ENCODE results near the gene RNF212.
A peak's percentile ranks its signal among the peaks of the same experiment; 100 is the strongest.
"Not testable (repeated sequence)": the region's sequence is repeated elsewhere in the genome, so short reads cannot be mapped to it uniquely, and the experiment has no call there.

RNF212 gene

DNA sequence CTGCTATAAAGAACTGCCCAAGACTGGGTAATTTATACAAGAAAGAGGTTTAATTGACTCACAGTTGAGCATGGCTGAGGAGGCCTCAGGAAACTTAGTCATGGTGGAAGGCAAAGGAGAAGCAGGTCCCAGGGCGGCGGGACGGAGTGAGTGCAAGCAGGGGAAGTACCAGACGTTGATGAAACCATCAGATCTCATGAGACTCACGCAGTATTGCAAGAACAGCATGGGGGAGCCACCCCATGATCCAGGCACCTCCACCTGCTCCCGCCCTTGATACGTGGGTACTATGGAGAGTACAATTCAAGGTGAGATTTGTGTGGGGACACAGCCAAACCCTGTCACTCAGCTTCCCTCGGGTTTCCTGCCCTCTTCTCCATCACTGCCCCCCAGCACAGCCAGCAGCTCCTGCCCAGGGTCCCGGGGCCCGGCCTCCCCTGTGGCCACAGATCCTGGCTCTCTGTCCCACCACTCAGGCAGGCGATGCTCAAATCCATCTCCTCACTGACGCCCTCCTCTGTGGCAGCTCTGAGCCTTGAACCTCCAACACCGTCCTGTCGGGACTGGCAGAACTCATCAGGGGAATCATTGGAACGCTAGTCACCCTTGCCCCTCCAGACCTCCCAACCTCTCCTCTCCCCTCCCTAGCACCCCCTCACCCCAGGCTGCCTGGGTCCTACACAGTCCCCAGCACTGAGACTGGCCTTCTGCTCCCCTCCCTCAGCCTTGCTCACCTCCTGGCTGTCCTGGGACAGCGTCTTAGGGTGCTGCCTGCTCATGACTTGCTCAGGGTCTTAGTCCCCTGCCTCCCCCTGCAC, 64.4 kb downstream of the RNF212 start:
- DNase-seq (ENCODE audit: low spot score) = no peak

DNA sequence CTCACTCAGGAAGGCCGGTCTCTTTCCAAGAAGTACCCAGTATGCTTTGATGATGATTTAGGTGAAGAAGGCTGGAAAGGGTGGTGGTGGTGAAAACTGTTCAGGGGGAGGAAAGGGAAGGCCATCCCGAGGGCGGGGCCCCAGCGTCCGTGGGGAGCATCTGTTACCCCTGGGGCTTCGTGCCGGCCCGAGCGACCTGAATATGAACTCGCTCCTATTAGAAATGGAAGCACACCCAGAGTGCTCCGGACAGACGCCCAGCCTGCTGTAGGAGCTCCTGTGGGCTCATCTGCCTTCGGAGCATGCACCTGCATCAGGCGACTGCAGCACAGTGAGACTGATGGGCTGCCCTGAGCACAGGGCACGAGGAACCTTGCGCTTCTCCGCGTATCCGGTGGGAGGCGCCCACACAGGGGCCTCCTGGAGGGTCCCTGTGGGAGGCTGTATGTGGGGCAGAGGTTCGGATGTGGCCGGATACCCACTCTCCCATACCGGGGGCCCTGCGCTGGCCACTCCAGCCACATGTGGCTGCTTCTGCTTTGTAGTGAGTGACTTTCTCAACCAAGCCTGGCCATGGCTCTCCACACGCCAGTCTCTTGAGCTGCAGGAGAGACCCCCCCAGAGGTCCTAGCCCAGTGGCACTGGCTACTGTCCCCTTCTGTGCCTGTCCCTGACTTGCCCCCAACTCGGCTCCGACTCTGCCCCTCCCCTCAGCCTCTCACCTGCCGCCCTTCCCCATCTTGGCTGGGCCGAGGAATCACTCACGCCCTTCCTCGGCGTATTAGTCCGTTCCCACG, 65.2 kb downstream of the RNF212 start:
- no peak for DNase-seq (ENCODE audit: low spot score)

DNA sequence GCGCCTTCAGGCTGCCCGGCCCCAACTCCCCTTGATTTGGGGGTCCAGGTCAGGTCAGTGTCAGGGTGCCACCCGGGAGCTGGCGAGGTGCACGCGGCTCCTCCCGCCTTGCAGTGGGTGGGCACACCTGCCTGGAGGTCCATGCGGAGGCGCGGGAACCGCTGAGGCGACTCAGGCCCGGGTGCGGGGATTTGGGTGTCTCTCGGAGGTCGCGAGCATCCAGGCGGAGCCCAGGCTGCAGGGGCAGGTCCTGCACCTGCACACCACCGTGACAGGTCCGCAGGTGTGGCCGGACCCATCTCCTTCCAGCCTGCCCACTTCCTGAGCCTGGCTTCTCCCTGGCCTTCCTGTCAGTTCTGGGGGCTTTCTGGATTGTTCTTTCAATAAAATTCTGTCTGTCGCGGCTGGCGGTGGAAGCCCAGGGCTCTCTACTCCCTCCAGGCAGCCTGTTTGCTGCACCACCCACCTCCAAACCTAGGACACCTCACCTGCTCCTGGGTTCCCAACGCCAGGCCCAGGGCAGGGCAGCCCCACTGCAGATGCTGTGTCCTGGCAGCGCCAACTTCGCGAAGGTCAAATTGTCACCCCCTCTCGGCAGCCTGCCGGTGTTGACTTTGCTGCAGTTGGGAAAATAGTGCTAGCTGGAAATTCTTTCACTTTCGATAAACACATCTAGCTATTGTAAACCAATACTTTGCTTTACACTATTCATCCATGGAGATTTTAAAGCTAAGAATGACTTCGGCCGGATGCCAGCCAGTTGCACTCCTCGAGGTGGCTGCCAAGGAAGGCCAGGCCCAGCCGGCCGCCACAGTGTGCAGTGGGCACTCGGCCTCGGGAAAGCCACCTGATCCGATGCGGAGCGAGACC, 66.0 kb downstream of the RNF212 start:
- no peak for DNase-seq (ENCODE audit: low spot score)

DNA sequence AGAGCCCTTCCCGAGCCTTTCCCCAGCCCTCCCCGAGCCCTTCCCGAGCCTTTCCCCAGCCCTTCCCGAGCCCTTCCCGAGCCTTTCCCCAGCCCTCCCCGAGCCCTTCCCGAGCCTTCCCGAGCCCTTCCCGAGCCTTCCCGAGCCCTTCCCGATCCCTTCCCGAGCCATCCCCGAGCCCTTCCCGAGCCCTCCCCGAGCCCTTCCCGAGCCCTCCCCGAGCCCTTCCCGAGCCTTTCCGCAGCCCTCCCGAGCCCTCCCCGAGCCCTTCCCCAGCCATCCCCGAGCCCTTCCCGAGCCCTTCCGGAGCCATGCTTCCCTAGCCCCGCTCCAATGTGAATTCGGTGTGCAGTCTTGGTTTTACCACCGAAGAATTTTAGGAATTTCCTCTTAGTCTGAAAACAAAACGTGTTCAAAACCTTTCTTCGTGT, 66.8 kb downstream of the RNF212 start:
- DNase-seq (ENCODE audit: low spot score) = not testable (repeated sequence)

DNA sequence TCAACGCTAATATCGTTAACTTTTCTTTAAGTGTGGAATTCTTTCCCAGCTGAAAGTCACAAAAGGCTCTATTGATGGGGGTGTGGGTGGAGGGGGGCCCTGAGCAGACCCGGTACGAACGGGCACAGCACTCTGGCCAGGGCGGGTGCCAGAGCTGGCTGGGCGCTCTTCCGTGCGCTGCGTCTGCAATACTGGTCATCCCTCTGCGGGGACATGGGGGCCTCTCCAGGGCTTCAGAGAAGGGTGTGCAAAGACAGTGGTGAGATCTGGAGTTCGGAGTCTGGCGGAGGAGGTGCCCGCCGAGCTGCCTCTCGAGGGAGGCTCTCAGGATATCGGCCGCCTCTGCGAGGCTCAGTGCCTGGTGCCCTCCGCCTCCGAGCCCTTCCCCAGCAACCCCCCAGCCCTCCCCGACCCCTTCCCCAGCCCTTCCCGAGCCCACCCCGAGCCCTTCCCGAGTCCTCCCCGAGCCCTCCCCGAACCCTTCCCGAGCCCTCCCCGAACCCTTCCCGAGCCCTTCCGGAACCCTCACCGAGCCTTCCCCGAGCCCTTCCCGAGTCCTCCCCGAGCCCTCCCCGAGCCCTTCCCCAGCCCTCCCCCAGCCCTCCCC, 67.7 kb downstream of the RNF212 start:
- no peak for DNase-seq (ENCODE audit: low spot score)

DNA sequence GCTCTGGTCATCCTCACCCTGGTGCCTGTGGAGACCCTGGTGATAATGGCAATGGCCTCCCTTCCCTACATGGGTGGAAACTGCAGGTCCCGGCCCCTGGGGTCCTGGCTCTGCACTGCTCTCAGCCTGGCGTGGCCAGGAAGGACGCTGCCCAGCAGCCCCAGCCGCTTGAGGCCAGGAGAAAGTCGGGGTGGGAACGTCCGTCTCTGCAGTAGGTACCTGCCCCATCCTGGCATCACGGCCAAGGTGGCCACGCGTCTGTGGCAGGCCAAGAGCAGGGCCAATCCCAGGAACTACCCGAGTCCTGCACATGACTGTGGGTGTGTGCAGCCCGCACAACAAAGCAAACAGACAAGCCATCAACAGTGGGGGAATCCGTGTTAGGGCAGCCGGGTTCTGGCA, 68.2 kb downstream of the RNF212 start:
- no peak for DNase-seq (ENCODE audit: low spot score)

DNA sequence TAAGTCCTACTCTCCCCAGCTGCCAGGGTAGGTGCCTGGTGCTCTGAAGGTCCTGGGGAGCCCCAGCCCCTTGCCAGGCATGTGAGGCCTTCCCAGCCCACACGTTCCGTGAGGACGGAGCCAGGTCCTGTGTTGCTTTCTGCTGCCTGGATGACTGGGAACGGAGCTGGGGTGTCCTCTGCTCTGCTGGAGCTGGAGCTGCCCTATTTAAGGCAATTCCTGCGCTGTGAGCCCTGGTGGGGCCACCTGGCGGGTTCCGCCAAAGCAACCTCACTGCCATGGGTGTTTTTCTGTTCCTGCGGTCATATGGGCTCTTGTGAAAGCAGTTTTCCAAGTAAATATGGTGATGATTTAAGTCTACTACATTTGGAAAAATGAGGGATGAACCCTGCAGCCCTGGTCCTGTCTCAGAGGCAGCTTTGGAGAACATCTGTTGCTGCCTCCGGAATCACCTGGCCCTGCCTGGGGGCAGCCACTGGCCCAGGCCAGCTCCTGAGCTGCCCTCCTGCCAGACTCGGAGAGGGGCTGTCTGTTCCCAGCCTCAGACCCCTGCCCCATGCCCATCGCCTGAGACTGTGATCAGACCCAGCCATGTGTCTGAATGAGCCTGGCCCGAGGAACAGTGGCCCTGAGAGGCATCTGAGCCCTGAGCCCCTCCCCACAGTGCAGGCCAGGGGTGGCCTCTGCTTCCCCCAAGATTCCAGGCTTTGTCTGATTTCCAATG, 68.7 kb downstream of the RNF212 start:
- DNase-seq (ENCODE audit: low spot score) = no peak

DNA sequence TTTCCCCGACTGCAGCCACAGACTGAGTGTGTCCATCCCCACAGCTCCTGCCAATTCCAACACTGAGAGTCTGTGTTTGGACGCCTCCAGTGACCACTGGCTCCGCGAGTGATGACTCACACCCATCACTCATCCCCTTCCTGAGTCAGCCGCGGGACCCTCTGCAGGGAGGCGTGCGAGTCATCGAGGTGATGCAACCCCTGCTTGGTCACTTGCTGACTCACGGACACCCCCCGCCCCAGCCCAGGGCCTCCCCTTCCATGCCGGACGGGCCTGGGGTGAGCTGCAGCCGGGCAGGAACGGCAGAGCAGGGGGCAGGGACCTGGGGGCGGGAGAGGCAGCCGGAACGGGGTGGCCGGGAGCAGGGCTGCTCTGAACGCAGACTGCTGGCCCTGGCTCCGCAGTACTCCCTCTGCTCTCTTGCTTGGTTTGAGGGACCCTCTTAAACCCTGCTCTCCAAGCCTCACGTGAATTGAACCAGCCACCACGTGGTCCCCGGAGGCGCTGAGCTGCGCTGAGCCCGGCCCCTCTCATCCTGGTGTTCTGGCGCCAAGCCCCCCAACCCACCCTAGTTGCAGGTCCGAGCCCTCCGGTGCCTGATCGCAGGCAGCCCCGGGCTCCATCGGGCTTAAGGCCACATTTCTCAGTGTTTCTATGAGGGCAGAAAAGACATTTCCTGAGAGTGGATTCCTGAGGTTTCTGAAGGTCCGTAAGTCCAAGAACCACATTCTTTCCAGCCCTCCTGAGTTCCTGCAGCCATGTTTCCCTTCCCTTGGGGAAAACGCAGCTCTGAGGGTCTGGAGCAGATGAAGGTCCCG, 69.5 kb downstream of the RNF212 start:
- peak; percentile 79 for DNase-seq (ENCODE audit: low spot score)

DNA sequence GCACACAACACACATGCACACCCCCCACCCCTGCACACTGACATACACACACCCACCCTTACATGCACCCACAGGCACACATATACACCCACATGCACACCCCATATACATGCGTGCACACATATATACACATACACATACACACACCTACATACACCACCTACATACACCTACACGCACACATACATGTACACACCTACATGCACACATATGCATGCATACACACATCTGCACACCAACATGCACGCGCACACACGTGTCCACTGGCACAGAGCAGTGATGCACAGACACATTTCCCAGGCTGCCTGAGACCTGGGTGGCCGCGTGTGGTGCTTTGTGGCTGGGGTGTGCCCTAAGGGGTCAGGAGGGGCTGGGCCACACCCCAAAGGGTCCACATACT, 70.2 kb downstream of the RNF212 start:
- DNase-seq (ENCODE audit: low spot score) = no peak

DNA sequence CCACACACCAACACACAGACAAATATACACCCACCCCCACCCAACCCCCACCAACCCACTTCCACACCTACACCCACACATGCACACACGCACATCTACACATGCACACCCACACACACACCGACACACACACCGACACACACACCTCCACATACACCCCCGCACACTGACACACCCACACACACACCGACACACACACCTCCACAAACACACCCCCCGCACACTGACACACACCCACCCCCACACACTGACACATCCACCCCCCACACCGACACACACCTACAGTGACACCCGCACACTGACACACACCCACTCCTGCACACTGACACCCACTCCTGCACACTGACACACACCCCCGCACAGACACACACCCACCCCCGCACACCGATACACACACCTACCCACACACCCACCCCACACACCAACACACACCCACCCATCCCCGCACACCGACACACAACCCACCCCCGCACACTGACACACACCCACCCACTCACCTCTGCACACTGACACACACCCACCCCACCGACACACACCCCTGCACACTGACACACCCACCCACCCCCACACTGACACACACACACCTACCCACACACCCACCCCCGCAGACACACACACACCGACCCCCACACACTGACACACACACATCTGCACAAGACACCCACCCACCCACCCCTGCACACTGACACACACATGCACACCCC, 70.9 kb downstream of the RNF212 start:
- DNase-seq (ENCODE audit: low spot score) = no peak

DNA sequence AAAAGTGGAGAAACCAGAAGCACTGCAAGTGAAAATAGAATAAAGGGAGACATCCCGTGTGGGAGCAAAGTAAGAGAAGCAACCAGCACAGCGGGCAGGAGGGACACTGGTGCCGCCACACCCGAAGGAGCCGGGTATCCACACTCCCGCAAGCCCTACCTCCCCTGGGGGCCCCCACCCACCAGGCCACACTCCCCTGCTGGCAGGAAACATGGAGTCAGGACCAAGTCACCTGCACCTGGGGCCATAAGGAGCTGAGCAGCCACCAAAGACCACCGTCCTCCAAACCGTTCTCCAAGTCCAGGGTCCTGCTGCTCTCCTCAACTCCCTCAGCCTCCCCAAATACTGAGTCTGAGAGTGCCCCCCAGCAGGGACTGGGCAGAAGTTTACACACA, 71.4 kb downstream of the RNF212 start:
- no peak for DNase-seq (ENCODE audit: low spot score)

DNA sequence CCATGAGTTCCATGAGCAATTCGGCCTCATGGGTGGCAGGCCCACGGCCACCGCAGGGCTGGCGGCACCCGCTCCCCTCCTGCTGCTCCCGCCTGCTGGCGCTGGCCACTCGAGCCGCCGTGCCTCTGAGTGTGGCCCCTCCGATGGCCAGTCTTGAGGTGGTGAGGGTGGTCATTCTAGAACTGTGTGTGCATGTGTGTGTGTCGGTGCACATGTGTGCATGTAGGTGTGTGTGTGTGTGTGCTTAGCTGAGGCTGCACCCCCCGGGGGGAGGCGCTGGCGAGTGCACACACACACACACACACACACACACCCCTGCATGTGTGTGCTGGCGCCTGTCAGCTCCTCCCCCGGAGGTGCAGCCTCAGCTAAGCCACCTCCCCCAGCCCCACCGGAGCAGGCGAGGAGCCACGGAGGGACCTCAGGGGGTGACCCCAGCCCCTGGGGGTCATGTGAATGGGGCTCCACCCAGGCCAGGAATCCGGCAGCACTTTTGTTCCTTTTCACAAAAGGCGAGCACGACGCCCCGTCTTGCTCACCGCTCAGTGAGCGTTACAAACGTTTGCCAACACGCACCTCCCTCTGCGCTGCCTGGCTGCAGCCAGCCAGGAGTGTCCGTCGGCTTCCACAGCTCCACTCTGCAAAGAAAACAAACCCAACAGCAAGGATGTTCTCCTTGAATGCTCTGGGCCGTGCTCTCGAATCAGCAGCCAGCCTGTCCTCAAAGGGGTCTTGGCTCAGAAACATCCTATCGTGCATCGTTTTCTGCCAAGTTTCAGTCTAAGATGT, 72.0 kb downstream of the RNF212 start:
- DNase-seq (ENCODE audit: low spot score) = no peak

DNA sequence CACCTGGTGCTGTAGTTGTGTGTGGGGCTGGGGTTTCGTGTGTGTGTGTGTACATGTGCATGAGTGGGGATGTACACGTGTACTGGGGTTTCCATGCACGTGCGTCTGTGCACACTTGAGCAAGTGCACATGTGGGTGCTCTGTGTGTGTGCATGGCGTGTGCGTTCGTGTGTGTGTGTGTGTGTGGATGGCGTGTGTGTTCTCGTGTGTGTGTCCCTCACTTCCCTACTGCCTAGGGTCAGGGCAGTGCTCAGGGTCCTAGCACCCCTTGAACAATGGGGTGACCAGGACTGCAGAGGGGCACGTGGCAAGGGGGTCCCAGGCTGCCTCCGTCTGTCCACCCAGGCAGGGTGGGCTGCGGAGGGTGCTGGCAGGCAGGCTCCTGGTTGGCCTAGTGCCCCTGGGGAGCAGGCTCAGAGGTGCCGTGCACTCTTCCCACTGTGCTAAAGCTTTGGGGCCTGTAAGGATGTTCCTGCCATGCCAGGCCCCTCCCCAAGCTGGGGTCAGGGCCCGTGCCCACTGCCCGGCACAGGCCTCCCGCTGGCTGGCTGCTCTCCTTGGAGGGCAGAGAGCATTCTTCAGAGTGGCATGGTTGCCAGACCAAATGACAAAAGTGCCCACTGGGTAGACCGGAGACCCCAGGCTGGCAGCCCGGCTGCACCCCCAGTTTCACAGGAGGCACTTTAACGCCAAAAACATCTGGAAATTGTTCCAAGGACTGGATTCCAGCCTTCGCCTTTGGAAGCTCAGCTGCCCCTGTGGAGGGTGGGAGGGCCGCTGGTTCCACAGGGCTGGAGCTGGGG, 72.8 kb downstream of the RNF212 start:
- DNase-seq (ENCODE audit: low spot score) = no peak

DNA sequence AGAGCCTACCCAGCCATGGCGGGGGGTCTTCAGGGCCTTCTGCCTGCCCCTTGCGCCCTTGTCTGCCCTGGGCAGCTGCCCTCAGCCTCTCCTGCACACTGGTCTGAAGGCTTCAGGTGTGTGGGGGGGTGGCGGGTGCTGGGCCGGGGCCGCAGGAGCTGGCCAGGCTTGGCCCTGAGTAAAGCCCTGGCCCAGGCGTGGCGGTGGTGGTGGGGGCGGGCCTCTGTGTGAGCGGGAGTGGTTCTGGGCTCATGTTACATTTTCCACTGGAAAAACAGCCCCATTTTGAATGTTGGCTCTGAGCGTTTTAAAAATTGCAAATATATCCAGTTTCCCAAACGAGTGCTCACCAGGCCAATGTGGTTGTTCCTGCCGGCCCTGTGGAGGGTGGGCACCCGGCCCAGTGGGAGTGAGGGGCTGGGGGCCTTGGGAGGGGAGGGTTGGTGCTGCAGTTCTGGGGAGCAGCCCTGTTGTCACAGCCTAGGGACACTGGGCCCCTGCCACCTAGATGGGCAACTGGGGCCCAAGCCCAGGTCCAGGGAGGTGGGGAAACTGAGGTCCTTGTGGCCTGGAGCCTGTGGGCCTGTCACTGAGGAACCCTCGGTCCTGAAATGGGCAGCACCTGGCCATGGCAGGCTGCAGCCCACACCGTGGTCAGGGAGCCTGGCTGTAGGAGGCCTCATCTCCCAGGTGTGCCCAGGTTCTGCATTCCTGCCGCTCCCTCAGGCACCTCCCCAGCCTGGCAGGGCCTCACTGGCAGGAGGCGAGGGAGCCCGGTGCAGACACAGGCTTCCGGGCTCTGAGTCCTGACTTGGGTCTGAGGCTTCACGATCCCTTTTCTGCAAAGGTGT, 73.6 kb downstream of the RNF212 start:
- no peak for DNase-seq (ENCODE audit: low spot score)

DNA sequence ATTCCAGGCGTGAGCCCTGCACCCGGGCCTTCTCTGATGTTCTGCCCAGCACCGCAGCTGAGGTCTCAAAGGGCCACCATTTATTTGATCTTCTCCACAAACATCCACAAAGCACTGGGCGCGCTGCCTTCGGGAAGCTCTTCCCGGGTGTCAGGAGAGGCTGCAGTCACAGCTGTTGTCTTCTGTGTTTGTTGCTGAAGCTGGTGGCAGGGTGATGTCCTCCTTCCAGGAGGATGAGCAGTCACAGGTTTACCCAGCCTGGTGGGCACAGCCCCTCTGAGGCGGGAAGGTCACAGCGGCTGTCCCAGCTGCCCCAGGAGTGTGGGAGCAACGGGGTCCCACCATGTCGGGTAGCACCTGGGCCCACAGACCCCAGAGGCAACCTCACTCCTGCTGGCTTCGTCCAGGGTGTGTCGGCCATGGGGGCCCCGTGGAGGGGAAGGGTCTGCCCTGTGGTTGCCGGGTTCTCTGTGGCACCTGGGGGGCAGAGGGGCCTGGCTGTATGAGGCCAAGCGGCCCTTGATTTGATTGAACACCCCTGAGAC, 74.3 kb downstream of the RNF212 start:
- no peak for DNase-seq (ENCODE audit: low spot score)

DNA sequence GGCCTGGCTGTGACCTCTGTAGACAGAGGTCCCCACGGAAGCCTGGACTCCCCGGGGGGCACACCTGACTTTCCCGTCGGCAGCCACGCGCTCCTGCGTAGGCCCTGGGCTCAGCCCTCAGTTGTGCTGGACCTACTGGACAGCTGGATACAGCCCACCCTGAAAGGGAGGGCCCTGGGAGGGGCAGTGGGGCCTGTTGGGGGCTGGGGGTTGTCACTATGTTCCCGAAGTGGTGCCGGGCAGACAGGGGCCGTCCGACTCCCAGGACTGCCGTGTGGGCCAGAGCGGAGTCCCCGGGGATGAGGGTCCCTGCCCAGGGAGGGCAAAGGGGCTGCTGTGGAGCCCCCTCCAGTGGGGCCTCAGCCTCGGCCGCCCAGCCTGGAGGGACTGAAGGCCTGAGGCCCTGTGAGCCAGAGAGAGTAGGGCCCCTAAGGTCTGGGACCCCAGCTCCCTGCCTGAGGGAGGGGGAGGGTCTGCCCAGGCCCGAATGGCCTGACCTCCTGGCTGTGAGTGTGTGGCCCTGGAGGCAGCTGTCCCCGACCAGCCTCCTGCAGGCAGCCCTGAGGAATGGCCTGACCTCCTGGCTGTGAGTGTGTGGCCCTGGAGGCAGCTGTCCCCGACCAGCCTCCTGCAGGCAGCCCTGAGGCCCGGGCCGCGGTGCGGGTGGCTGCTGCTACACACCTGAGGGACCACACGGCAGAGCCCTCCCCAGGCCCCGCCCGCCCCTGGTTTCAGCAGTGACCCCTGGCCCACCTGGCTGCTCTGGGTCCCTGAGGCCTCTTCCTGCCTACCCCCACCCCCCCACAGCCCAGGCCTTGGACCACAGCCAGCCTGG, 76.2 kb downstream of the RNF212 start:
- no peak for DNase-seq (ENCODE audit: low spot score)
